K562 (cell line): ENCODE measurements around the gene LMAN1L. TPM values are rescaled to one million over a fixed set of nuclear protein-coding genes. Genes with fewer than 3 reads are reported as not detected.

Experiments used
- HBP1 ChIP-seq: fragments of 450-650 bp; formaldehyde crosslinking; IDR thresholded peaks from 2 replicates; pipeline ENCODE4 v1.4.0; 2022; ENCODE audit warnings: missing genetic modification characterization
- HDAC1 ChIP-seq, 2 experiments: fragments of 450-650 bp; IDR thresholded peaks; 2 replicates each; pipeline ENCODE4 v1.6.1; 2016 to 2017; ENCODE audit warnings: inconsistent platforms in 1 of 2, mild to moderate bottlenecking in 1 of 2, moderate library complexity in 1 of 2
- MGA ChIP-seq: fragments of 450-650 bp; IDR thresholded peaks from 2 replicates; pipeline ENCODE4 v1.6.1; 2016; ENCODE audit warnings: mild to moderate bottlenecking, moderate library complexity
- TCF7 ChIP-seq: sonication (generic); IDR thresholded peaks from 2 replicates; pipeline ENCODE4 v1.6.1; 2016; ENCODE audit warnings: antibody characterized with exemption, borderline replicate concordance
- TFAP4 ChIP-seq: sonication (generic); formaldehyde crosslinking; IDR thresholded peaks from 2 replicates; pipeline ENCODE4 v1.8.0; 2022; ENCODE audit warnings: missing genetic modification reagents, mild to moderate bottlenecking, moderate library complexity, borderline replicate concordance
- ZBTB11 ChIP-seq, 3 experiments: fragments of 200-800 bp in 1 of 3; fragments of 250-450 bp in 1 of 3; fragments of 450-650 bp in 1 of 3; sonication (Bioruptor Pico) in 1 of 3; sonication (Bioruptor generic) in 1 of 3; formaldehyde crosslinking in 1 of 3; IDR thresholded peaks; 2 replicates each; pipeline versions ENCODE4 v1.6.1 to v1.8.0; 2016 to 2022; ENCODE audit warnings: mild to moderate bottlenecking in 2 of 3, missing genetic modification characterization in 2 of 3, missing compliant biosample characterization in 1 of 3, moderate library complexity in 1 of 3
- ZFP1 ChIP-seq: fragments of 450-650 bp; formaldehyde crosslinking; IDR thresholded peaks from 2 replicates; pipeline ENCODE4 v1.4.0; 2020; ENCODE audit warnings: mild to moderate bottlenecking, mixed read lengths
- polyA plus RNA-seq, 8 experiments: library from polyadenylated mRNA; depleted of rRNA in 4 of 8; stranded (reverse) in 5 of 8; unstranded in 3 of 8; fragments of >200 nt; fragmentation: Nextera tagmentation in 2 of 8; fragmentation: Illumina TruSeq in 1 of 8; extraction: Ambion mirVana in 2 of 8; extraction: Trizol in 1 of 8; gene quantifications; 2 replicates each; pipeline versions ENCODE4 v1.2.1 to v1.2.3, GENCODE V29; 2011 to 2014; ENCODE audit warnings: inconsistent platforms in 1 of 8, missing spikeins in 1 of 8
- total RNA-seq, 7 experiments: library from RNA; depleted of rRNA in 6 of 7; stranded (reverse); fragments of >200 nt in 6 of 7; fragmentation: Illumina TruSeq in 2 of 7; extraction: Trizol in 2 of 7; gene quantifications; 2 replicates each; pipeline versions ENCODE4 v1.2.1 to v1.2.3, GENCODE V29; 2011 to 2021; ENCODE audit warnings: low replicate concordance in 1 of 7

The LMAN1L gene
- total and polyA plus RNA-seq, 9 of the 15 experiments (the other 6 are each of a cell fraction or from before 2014, with no cell fraction given) = not detected

- TF ChIP-seq TFAP4 (CRISPR knock-in tag) (peak; percentile 61; the same call in 1 of the 2 replicates), ZFP1 (CRISPR knock-in tag) (0 out of 2 replicates have a peak, but pooled peaks have one; percentile 31), HDAC1 (IDR thresholded peaks at IDR 0.05) (peak in 1 of 2 experiments; percentile 75; a peak in 1 of 4 replicates), MGA (peak; percentile 91), HBP1 (CRISPR knock-in tag) (no peak), TCF7 (no peak), ZBTB11 (CRISPR knock-in tag; IDR thresholded peaks at IDR 0.05) (peak in 1 of 3 experiments; percentile 20; a peak in 1 of 6 replicates)
Observed at GRCh38 chr15:74783072-74783807, 29.4 kb upstream of the LMAN1L start (continued).
